ENCODE measurements around the gene CTSZ. TPM values are rescaled to one million over a fixed set of nuclear protein-coding genes. Genes with fewer than 3 reads are reported as not detected.

CTSZ gene
- total RNA-seq, 1 donor: 79.9 TPM

- no peak overlapping the region for H3K4me3 ChIP-seq (ENCODE audit: low read depth, low read length)
- TF ChIP-seq CTCF (IDR thresholded peaks at IDR 0.05; ENCODE audit: insufficient read depth, low read depth, low read length): no peak
- DNase-seq (ENCODE audit: low read depth): no peak
Observed at GRCh38 chr20:58997141-58997770, 9.8 kb downstream of the CTSZ start.

GRCh38 chr20:58996226-58996611 lies 10.8 kb downstream of the CTSZ start:
- H3K4me3 ChIP-seq (ENCODE audit: low read depth, low read length): no peak overlapping the region
- DNase-seq (ENCODE audit: low read depth): no peak
- TF ChIP-seq CTCF (IDR thresholded peaks at IDR 0.05; ENCODE audit: insufficient read depth, low read depth, low read length): no peak

GRCh38 chr20:58995461-58996225 lies 11.4 kb downstream of the CTSZ start:
- no peak for TF ChIP-seq CTCF (IDR thresholded peaks at IDR 0.05; ENCODE audit: insufficient read depth, low read depth, low read length)
- no peak overlapping the region for H3K4me3 ChIP-seq (ENCODE audit: low read depth, low read length)
- DNase-seq (ENCODE audit: low read depth): no peak

- DNase-seq (ENCODE audit: low read depth): no peak
- no peak overlapping the region for H3K4me3 ChIP-seq (ENCODE audit: low read depth, low read length)
- TF ChIP-seq CTCF (IDR thresholded peaks at IDR 0.05; ENCODE audit: insufficient read depth, low read depth, low read length): no peak
Observed at GRCh38 chr20:58994390-58995159, 12.5 kb downstream of the CTSZ start.

- no peak for TF ChIP-seq CTCF (IDR thresholded peaks at IDR 0.05; ENCODE audit: insufficient read depth, low read depth, low read length)
- H3K4me3 ChIP-seq (ENCODE audit: low read depth, low read length): no peak overlapping the region
- DNase-seq (ENCODE audit: low read depth): no peak
Observed at GRCh38 chr20:58993332-58994248, 13.5 kb downstream of the CTSZ start.

DNA sequence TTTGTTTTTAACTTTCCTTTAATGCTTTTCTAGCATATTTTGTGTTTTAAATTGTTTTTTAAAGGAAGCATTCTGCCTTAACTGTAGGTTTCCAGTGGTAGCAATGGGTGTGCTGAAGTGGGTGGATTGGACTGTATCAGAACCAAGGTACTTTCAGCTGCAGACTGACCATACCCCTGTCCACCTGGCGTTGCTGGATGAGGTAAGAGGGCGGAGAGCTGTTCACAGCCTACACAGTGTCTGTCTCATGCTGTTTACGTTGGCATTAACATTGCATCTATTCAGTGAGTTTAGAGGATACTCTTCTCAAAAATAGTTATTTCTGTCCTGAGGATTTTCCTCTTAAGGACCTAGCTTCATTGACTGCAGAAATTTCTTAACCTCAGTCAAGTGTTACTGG lies 14.1 kb downstream of the CTSZ start:
- no peak for DNase-seq (ENCODE audit: low read depth)
- H3K4me3 ChIP-seq (ENCODE audit: low read depth, low read length): no peak overlapping the region
- TF ChIP-seq CTCF (IDR thresholded peaks at IDR 0.05; ENCODE audit: insufficient read depth, low read depth, low read length): no peak

Measured in fibroblast of villous mesenchyme (primary cell).